ENCODE measurements around the gene HSPA1A.

HSPA1A gene

DNA sequence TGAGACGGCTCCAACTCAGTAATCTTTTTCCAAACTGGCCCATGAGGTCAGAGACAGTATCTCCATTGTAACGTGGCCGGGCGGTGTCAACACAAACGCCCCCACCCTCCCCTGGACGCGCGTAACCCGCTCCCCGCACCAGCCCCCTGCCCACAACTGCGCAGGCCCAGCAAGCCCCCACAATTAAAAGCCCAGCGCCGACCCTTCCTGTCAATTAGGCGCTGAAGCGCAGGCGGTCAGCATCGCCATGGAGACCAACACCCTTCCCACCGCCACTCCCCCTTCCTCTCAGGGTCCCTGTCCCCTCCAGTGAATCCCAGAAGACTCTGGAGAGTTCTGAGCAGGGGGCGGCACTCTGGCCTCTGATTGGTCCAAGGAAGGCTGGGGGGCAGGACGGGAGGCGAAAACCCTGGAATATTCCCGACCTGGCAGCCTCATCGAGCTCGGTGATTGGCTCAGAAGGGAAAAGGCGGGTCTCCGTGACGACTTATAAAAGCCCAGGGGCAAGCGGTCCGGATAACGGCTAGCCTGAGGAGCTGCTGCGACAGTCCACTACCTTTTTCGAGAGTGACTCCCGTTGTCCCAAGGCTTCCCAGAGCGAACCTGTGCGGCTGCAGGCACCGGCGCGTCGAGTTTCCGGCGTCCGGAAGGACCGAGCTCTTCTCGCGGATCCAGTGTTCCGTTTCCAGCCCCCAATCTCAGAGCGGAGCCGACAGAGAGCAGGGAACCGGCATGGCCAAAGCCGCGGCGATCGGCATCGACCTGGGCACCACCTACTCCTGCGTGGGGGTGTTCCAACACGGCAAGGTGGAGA lies at the start of gene HSPA1A, which contains the start of gene HSPA1L:
HSPA1A (plus strand) TSS at position 519 of the 814 bp plus-strand sequence; CDS start at position 733, 214 bp downstream.
HSPA1L (minus strand) TSS at position 259 of the 814 bp plus-strand sequence. CDS start 3,311 bp downstream, outside the sequence.
- DNase-seq, result peak; percentile 69

- DNase-seq, result no peak
Observed at GRCh38 chr6:31765559-31765909, 49.8 kb upstream of the HSPA1A start.

DNA sequence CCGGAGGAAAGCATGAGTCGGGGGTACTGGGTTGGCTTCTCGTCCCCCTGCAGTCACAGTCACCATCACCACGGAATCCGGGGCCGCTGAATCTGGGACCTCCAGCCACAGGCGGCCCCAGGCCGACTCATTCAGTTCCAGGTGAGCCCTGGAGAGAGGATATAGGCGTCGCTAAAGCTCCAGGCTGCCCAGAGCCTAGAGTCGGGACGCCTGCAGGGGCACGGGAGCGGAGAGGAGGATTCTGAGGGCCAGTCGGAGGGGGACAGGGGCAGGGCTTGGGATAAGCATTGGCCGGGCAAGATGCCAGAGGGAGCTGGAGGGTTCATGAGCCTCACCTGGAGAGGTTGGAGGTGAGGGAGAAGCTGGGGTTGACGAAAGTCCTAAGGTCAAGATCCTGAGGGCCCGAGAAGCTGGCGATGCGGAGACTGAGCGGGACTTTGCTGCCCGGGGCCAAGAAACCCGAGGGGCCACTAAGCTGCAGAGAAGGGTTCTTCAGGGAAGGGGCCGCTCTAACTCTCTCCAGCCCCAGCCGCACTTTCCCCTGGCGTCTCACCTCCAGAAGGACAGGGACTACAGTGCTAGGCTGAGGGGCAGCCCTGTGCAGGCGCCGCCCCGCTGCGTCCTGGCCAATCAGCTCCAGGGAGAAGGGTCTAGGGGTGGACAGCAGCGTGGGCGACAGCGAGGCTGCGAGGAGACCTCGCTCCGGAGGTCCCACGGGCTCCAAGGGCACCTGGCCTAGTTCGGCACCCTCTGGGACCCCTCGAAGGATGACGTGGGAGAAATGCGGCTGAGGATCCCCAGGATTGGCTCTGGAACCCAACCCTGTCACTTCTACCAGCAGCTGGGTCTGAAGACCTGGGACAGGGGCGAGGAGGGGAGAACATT lies 49.2 kb upstream of the HSPA1A start:
- DNase-seq, result no peak

GRCh38 chr6:31767096-31767645 lies 48.2 kb upstream of the HSPA1A start:
- no peak for DNase-seq

GRCh38 chr6:31768363-31769257 lies 46.7 kb upstream of the HSPA1A start:
- no peak for DNase-seq

- DNase-seq, result peak; percentile 86
Observed at GRCh38 chr6:31769684-31770371, 45.5 kb upstream of the HSPA1A start.

DNA sequence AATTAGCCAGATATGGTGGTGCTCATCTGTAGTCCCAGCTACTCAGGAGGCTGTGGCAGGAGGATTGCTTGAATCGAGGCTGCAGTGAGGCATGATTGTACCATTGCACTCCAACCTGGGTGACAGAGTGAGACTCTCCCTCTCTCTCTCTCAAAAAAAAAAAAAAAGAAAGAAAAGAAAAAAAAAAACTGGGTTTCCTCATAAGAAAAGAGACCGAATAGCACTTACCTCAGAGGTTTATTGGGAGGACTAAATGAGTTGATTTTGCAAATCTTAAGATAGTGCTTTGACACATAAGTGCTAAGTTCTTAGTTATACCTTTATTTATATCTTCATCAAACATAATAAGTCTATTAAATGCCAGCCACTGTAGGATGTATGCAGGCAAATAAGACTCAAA lies 44.5 kb upstream of the HSPA1A start:
- DNase-seq, result no peak

- no peak for DNase-seq
Observed at GRCh38 chr6:31771992-31772358, 43.4 kb upstream of the HSPA1A start.

DNA sequence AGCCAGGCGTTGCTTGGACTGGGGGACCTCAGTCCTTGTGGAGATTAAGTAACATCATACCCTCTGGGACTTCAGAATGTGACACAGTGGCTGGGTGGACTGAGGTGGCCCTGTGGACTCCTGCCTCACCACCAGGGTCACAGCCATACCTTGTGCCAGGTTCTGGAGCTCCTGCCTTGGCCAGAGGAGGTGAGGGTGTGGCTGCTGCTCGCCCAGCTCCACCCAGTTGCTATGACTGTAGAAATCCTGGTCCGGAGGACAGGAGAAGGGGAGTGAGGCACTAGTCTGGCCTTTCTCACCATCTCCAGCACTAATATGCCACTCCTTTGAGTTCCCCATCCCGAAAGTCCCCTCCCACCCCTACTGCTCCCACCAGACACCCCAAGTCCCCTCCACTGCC lies 40.2 kb upstream of the HSPA1A start:
- no peak for DNase-seq

DNA sequence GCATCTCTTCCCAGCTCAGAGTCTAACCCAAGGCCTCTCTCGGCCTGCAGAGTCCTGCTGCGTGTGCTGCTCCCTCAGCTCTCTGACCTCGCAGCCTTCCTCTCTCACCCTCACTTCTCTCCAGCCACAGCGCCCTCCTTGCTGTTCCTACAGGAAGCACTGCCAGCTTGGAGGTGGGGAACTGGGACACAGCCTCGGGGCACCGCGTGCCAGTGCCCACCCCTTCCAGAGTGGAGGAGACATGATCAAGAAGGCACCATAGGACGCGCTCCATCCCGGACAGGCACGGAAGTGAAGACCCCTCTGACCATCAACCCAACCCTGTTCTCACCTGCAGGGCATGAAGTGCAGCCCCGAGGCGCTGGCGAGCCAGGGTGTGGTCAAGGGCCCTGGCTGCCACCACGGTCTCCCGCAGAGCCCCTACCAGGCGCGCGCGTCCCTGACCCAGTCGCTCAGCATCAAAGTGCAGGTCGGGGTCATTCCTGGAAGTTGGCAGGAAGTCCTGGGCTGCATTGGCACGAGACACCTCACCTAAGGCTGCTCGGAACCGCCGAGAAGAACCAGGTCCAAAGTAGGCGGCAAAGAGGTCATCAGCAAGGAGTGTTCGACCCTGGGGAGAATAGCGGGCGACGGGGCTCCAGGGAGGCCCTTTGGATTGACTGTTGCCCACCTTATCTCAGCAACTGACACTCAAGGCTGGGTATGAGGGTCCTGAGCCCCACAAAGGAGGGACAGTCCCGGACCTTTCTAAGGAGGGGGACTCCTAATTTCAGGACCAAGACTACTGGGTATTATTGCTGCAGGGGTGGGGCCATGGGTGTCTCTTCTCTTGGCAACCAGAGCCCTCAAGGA lies 39.5 kb upstream of the HSPA1A start:
- DNase-seq, result no peak

- DNase-seq, result no peak
Observed at GRCh38 chr6:31776485-31776988, 38.8 kb upstream of the HSPA1A start.

DNA sequence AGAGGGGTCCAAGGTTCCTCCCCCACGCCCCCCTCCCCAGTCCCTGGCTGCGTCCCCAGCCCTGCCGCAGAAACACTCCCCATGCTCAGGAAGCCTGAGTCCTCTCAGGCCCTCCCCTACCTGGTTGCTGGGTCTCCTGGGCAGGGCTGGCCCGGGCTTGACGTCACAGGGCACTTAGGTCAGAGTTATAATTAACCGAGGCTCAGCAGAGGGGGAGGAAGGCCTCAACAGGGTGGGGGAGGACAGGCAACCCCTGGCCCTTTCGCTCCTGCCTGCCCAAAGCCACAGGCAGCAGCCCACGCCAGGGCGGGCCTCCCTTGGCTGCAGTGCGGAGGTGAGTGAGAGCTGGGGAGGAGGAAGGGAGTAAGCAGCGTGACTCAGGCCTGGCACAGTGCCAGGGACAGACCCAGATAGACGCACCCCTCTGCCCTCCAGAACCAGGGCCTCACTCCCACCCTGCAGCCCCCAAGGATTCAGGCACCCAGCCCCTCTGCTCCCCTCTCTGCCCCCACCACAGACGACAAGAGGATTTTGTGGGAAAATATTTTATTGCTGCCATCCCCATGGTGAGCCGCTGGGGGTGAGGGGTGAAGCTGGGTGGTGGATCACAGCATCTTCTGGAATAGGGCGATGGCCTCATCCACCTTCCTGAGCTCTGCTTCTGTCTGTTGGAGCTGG lies 38.2 kb upstream of the HSPA1A start, which contains the start of gene VWA7:
VWA7 (minus strand) TSS at position 340 of the 678 bp plus-strand sequence. CDS start 549 bp downstream, outside the sequence.
- peak; percentile 82 for DNase-seq

DNA sequence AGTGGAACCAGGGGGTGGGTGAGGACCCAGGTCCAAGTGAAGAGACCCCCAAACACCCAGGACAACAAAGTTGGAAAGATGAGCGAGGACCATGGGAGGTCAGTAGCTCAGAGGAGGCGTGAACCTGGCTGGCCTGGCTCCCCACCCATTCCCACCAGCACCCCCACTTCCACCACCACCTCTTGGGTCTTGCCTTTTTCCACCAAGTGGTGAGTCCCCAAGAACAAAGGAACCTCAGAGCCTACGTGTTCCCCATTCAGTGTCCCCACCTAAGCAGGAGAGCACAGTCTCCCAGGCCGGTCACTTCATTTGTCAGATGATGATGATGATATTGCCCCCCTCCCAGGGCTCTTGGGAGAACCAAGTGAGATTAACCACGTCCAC lies 37.7 kb upstream of the HSPA1A start:
- DNase-seq, result no peak

DNA sequence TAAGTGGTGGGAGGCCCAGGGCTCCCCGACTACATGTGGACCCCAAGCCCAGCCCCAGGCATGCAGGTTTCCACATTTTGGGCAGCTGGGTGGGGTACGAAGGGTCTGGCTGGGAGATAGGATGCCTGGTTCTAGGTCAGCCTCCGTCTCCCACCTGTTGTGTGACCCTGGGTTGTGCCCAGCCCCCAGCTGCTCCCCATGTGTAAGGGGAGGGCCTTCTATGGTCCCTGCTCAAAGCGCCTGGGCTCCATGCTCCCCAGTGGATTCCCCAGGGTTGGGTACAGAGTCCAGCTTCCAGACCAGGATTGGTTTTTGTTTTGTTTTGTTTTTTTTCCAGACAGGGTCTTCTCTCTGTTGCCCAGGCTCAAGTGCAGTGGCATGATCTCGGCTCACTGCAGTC lies 37.1 kb upstream of the HSPA1A start:
- no peak for DNase-seq

DNA sequence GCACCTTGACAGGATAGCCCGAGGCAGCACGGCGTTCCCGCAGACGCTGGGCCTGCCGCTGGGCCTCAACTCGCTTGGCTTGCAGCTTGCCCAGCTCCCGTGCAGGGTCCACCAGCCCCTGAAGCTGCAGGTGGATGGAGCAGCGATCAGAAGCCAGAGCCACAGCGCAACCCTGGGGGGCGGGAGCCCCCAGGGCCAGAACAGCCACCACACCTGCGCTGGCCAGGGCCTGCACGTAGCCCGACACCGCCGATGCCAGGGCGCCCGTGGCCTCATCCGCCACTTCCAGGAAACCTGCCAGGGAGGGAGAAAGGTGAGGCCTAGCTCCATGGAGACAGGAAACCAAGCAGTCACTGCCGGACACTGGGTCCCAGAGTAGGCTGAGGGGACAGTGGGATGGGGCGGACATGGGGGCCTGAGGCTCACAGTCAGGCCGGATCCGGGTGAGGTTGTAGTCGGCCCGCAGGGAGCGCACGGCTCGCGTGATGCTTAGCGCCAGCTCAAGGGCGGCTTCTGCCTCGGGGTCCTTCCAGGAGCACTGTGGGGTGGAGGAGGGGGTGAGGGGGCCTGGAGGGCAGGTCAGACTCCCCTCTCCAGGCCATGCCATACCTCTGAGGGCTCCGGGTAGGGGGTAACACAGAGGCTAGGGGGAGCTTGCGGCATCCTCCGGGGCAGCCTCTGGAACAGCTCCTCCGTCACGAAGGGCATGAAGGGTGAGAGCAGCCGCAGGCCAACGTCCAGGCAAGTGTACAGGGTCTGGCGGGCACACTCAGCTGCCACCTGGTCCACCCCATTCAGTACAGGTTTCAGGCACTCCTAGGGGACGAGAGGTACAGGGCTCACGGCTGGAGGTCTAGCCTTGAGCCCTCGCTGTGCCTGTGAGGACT lies 36.1 kb upstream of the HSPA1A start:
- no peak for DNase-seq

DNA sequence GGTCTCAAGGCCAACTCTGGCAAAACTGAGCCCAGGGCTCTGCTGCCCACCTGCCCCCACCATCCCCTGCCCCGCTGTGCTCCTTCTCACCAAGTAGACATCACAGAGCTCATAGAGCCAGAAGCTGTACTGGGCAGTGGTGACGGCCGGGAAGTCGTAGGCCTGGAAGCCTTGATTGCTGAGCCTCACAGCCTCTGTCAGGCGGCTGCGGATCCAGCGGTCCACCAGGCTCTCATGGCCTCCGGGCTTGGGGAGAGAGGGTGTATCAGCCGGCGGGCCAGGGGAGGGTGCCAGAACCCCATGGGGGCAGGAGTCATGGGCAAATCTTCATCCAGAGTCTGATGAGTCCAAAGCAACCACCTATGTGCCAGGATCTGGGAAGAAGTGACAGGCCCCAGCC lies 35.4 kb upstream of the HSPA1A start:
- DNase-seq, result no peak

DNA sequence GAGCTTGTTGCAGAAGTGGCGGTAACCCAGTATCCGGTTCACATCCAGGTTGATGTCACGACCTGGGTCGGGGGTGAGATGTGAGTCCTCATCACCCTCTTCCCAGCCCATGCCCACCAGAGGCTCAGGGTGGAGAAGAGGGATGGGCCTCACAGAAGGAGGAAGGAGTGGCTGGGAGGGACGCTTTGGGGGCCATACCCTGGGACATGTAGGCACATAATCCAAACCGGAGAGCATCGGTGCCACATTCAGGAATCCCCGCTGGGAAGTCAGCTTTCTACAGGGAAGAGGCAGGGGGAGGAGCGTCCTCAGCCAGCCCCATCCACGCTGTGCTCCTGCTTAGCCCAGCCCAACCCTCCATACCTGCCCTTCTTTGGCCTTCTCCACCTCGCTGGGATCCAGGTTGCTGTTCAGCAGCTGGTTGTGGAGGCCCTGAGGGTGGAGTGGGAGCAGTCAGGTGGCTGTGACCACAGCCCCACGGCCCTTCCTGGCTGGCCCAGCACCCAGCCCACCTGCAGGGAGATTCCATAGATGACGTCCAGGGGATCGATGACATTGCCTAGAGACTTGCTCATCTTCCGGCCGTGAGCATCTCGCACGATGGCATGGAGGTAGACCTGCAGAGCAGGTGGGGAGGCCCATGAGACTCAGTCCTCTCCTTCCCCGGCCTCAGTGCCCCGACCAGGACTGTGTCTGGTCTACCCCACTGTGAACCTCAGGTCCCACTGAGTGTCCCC lies 34.7 kb upstream of the HSPA1A start:
- DNase-seq, result no peak
